Mucosa of rectum (tissue), 2 donors: ENCODE measurements around the gene TMEM141.
"Not testable (repeated sequence)": the region's sequence is repeated elsewhere in the genome, so short reads cannot be mapped to it uniquely, and the experiment has no call there.

ENCODE experiments used
- H3K27ac ChIP-seq, 2 donors: one replicate each; pipeline ENCODE4 v1.7.0; 2013; ENCODE audit warnings: inconsistent platforms in 2 of 2, low read depth in 2 of 2, low read length in 2 of 2
- H3K27me3 ChIP-seq, 2 donors: one replicate each; pipeline ENCODE4 v1.7.0; 2013; ENCODE audit warnings: low read length in 2 of 2; ENCODE audit not compliant: control insufficient read depth in 2 of 2, insufficient read depth in 2 of 2
- H3K36me3 ChIP-seq, 2 donors: one replicate each; pipeline ENCODE4 v1.7.0; 2013; ENCODE audit warnings: low read length in 2 of 2; ENCODE audit not compliant: control insufficient read depth in 2 of 2, insufficient read depth in 2 of 2
- H3K4me1 ChIP-seq, 2 donors: one replicate each; pipeline ENCODE4 v1.7.0; 2013; ENCODE audit warnings: low read length in 2 of 2, mild to moderate bottlenecking in 1 of 2; ENCODE audit not compliant: control insufficient read depth in 2 of 2, insufficient read depth in 2 of 2
- H3K4me3 ChIP-seq, 2 donors: one replicate each; pipeline ENCODE4 v1.7.0; 2013; ENCODE audit warnings: low read length in 2 of 2
- H3K9ac ChIP-seq, 2 donors: one replicate each; pipeline ENCODE4 v1.7.0; 2013; ENCODE audit warnings: low read length in 2 of 2, low read depth in 1 of 2, mild to moderate bottlenecking in 1 of 2
- H3K9me3 ChIP-seq, 2 donors: one replicate each; pipeline ENCODE4 v1.7.0; 2013; ENCODE audit warnings: low read length in 2 of 2; ENCODE audit not compliant: control insufficient read depth in 2 of 2
- donor health status: healthy.
- donor health status: Normal muscosa, but diverticular disease.

TMEM141 gene

DNA sequence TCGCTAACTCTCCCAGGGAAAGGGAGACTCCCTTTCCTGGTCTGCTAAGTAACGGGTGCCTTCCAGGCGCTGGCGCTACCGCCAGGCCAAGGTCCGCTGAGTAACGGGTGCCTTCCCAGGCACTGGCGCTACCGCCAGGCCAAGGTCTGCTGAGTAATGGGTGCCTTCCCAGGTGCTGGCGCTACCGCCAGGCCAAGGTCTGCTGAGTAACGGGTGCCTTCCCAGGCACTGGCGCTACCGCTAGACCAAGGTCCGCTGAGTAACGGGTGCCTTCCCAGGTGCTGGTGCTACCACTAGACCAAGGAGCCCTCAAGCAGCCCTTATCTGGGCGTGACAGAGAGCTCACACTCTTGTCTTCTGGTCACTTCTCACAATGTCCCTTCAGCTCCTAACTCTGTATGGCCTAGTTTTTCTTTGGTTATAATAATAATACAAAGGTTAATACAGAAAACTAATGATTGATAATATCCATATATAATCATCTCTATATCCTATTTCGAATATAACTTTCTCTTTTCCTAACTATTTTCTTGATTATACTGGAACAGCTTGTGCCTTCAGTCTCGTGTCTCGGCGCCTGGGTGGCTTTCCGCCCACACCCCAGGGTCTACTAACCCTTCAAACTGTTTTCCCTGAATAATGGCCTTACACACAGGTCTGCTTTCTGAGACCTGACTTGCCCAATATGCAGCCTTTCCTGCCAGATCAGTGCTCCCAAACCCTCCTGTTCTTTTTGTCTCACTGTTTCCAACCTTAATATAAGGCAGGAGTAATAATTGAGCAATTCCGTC is 5.4 kb upstream of the TMEM141 start:
- H3K27me3 ChIP-seq, H3K27ac ChIP-seq, H3K4me3 ChIP-seq, H3K9ac ChIP-seq, H3K9me3 ChIP-seq, H3K36me3 ChIP-seq: not testable (repeated sequence)
- H3K4me1 ChIP-seq = peaks cover 23 to 36% of the 10 kb centered on the region in 2 donors

DNA sequence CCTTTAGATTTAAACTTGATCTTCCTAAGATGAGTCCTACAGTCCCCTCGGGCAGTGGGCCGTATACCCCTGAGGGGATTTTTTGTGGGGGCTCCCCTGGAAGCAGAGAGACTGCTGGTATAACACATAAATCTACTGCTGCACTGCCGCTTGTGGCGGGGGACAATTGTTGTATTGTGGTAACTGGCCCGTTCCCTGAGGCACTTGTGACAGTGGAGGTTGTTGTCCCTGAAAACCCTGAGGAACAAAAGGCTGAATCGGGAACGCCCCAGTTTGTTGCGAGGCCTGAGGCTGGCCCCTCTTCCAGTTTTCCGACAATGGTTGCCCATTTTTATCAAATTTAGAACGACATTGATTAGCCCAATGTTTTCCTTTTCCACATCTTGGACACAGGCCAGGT is 4.7 kb upstream of the TMEM141 start:
- Histone ChIP-seq H3K9ac (no peak overlapping the region), H3K9me3 (no peaks in the 10 kb centered on the region), H3K27me3 (peaks cover 0 to 3% of the 10 kb centered on the region in 2 donors), H3K36me3 (no peaks in the 10 kb centered on the region), H3K4me3 (no peak overlapping the region), H3K4me1 (peaks cover 23 to 34% of the 10 kb centered on the region in 2 donors), H3K27ac (no peak overlapping the region)

DNA sequence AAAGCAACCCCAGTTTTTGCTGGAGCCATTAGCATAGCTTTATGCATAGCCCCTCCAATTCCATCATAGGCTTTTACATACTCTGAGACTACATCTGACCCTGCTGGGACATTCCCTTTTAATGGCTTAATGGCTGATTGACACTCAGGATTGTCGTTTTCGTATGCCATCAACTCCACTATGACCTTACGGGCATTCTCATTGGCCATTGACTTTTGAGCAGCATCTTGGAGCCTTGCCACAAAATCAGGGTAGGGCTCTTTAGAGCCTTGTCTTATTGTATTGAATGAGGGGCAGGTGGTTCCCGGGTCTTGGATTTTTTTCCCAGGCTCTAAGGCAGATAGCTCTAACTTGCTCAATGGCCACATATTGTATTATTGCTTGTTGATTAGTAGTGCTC is 4.2 kb upstream of the TMEM141 start:
- peak overlapping the region in 1 of 2 donors; percentile 4 for H3K9ac ChIP-seq
- H3K9me3 ChIP-seq, H3K4me3 ChIP-seq, H3K36me3 ChIP-seq, H3K27me3 ChIP-seq, H3K27ac ChIP-seq: not testable (repeated sequence)
- H3K4me1 ChIP-seq = peaks cover 27 to 37% of the 10 kb centered on the region in 2 donors

DNA sequence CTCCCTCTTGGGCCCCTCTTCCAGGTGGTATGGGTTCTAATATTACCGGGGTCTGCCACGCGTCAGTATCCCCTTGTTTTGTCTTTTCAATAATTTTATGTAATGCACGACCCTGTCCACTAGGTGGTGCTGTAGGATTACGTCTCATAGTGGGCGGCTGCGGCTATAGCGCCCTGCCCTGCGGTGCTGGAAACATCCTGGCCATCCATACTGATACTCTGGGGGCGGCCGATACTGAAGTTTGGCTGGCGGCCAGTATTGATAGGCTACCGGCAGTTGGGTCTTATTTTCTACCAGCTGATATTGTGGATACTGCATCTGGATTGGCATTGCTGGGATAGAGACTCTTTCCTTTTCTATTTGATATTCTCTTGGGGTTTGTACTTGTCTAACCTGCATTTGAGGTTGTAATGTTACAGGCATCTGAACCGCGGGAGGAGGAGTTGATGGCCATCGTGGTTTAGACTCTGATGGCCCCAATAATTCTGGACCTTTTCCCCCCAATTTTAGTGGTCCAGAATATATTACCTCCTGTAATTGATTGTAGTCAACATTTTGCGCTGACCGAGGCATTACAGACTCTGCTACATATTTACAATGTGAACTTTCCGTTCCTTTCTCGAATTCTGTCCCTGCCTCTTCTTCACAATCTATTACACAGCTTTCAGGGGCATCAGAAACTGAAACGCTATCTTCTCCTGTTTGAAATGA is 3.3 kb upstream of the TMEM141 start:
- Histone ChIP-seq H3K27ac (peak overlapping the region; percentile 97 to 100), H3K4me3 (peak overlapping the region; percentile 20 to 66), H3K9ac (peak overlapping the region; percentile 68 to 75), H3K9me3 (no peaks in the 10 kb centered on the region), H3K4me1 (peaks cover 35 to 45% of the 10 kb centered on the region in 2 donors), H3K36me3 (peaks cover 0 to 3% of the 10 kb centered on the region in 2 donors), H3K27me3 (peaks cover 0 to 3% of the 10 kb centered on the region in 2 donors)

DNA sequence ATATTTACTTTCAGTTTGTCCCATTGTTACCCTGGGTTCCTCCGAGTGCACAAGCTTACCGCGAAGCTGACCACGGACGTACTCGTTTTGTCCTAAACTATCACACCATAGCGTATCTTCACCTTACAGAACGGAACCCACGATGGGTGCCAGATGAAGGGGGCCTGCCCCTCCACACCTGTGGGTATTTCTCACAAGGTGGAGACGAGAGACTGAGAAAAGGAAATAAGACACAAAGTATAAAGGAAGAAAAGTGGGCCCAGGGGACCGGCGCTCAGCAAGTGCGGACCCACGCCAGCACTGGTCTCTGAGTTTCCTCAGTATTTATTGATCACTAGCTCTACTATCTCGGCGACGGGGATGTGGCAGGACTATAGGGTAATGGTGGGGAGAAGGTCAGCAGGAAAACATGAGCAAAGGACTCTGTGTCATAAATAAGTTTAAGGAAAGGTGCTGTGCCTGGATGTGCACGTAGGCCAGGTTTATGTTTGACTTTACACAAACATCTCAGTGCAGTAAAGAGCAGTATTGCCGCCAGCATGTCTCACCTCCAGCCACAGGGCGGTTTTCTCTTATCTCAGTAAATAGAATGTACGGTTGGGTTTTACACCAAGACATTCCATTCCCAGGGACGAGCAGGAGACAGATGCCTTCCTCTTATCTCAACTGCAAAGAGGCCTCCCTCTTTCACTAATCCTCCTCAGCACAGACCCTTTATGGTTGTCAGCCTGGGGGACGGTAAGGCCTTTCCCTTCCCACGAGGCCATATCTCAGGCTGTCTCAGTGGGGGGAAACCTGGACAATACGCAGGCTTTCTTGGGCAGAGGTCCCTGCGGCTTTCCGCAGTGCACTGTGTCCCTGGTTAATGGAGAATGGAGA is 2.3 kb upstream of the TMEM141 start:
- Histone ChIP-seq H3K9ac (peak overlapping the region; percentile 68 to 75), H3K4me1 (peaks cover 45 to 55% of the 10 kb centered on the region in 2 donors), H3K4me3 (peak overlapping the region; percentile 58 to 66), H3K27ac (peak overlapping the region; percentile 97 to 100)
- not testable (repeated sequence) for H3K9me3 ChIP-seq, H3K27me3 ChIP-seq, H3K36me3 ChIP-seq

DNA sequence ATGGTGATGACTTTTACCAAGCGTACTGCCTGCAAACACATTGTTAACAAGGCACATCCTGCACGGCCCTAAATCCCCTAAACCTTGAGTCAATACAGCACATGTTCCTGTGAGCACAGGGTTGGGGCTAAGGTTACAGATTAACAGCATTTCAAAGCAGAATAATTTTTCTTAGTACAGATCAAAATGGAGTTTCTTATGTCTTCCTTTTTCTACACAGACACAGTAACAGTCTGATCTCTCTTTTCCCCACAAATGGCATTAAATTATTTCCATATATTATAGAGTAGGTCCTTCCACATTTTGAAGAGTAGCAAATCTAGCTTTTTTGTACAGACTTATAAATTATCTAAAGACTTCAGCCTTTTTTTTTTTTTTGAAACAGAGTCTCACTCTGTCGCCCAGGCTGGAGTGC is 1.6 kb upstream of the TMEM141 start:
- peaks cover 50 to 57% of the 10 kb centered on the region in 2 donors for H3K4me1 ChIP-seq
- H3K9me3 ChIP-seq = no peaks in the 10 kb centered on the region
- H3K9ac ChIP-seq = peak overlapping the region; percentile 38 to 48
- H3K27me3 ChIP-seq = peaks cover 0 to 3% of the 10 kb centered on the region in 2 donors
- H3K4me3 ChIP-seq = no peak overlapping the region
- peaks cover 3 to 10% of the 10 kb centered on the region in 2 donors for H3K36me3 ChIP-seq
- H3K27ac ChIP-seq = peak overlapping the region; percentile 87 to 100

DNA sequence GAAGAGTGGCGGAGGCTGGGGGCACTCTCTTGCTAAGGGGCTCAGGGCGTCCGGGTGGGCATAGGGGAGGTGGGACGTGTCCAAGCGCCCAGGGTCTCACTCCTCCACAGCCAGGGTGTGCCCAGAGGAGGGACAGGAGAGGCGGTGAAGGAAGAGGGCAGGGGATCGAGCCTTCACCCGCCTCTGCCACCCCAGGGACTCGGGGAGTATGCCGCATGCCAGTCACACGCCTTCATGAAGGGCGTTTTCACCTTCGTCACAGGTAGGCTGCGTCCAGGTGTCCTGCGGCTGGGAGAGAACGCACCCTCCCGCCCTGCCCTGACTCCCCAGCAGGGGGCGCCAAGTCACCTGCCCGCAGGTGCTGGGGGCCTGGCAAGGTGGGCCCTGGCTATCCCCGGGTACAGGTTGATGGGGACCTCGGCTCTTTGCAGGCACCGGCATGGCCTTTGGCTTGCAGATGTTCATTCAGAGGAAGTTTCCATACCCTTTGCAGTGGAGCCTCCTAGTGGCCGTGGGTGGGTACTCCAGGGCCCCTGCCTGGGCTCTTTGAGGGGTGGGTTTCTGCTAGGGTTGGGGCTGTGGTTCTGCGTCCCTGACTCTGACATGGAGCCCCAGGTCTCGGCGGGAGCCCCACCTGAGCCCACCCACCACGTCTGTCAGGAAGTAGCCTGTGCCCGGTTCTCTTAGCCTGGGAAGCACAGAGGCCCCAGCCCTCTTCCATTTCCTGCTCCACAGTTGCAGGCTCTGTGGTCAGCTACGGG is 552 bp downstream of the TMEM141 start:
- no peaks in the 10 kb centered on the region for H3K27me3 ChIP-seq
- peak overlapping the region; percentile 87 to 95 for H3K4me3 ChIP-seq
- peaks cover 59 to 67% of the 10 kb centered on the region in 2 donors for H3K4me1 ChIP-seq
- H3K9ac ChIP-seq = peak overlapping the region; percentile 95 to 96
- peaks cover 3 to 10% of the 10 kb centered on the region in 2 donors for H3K36me3 ChIP-seq
- peak overlapping the region; percentile 100 for H3K27ac ChIP-seq
- no peaks in the 10 kb centered on the region for H3K9me3 ChIP-seq

DNA sequence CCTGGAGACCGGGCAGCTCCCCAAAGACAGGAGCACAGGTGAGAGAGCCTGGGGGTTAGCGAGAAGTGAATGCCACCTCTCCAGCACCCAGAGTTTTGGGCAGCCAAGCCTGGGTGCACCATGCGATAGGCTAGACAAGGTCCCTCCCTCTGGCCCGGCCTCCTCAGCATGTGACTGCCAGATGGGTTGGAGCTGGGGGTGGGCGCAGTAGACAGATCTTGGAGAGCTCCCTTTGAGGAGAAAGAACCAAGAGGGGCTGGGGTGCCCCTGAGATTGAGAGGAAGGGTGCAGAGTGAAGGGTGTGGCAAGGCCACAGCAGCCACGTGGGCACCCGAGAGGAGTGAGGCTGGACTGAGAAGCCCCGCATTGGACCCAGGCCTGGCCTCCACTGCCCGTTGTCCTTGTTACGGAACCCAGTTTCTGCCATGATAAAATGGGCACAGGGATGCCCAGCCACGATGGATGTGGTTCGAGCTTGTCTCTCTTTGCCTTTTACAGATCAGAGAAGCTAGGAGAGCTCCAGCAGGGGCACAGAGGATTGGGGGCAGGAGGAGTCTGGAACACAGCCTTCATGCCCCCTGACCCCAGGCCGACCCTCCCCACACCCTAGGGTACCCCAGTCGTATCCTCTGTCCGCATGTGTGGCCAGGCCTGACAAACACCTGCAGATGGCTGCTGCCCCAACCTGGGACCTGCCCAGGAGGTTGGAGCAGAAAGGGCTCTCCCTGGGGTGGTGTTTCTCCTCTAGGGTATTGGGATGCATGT is 1.4 kb downstream of the TMEM141 start:
- Histone ChIP-seq H3K4me3 (peak overlapping the region; percentile 87 to 95), H3K27ac (peak overlapping the region; percentile 100), H3K4me1 (peaks cover 58 to 60% of the 10 kb centered on the region in 2 donors), H3K27me3 (no peaks in the 10 kb centered on the region), H3K9me3 (no peaks in the 10 kb centered on the region), H3K36me3 (peaks cover 3 to 10% of the 10 kb centered on the region in 2 donors), H3K9ac (peak overlapping the region; percentile 95 to 96)
